Activated T-helper 2 cell treated with anti-CD3 and anti-CD28 coated beads, Interferon-gamma antibody, Interleukin-2, Interleukin-4, amounts not matched to agents 10 μg/mL and 5 μg/mL and 100 μg/mL, durations not matched to agents 14 hours and 24 hours and 36 hours (primary cell): ENCODE measurements around the gene STK11. TPM values are rescaled to one million over a fixed set of nuclear protein-coding genes. Genes with fewer than 3 reads are reported as not detected.

Experiments
- DNase-seq: peaks from one replicate; pipeline ENCODE4 v3.0.0; 2021; ENCODE audit warnings: low spot score
- H3K27ac Mint-ChIP-seq: one replicate; pipeline ENCODE4 v1.8.0; 2021; ENCODE audit warnings: mixed read lengths
- H3K27me3 Mint-ChIP-seq: one replicate; pipeline ENCODE4 v1.8.0; 2021; ENCODE audit warnings: low read depth, mixed read lengths
- H3K36me3 Mint-ChIP-seq: one replicate; pipeline ENCODE4 v1.8.0; 2021; ENCODE audit warnings: low read depth, mixed read lengths
- H3K4me1 Mint-ChIP-seq: one replicate; pipeline ENCODE4 v1.8.0; 2021; ENCODE audit warnings: low read depth, mixed read lengths
- H3K4me3 Mint-ChIP-seq: one replicate; pipeline ENCODE4 v1.8.0; 2021; ENCODE audit warnings: low read depth, mild to moderate bottlenecking, moderate library complexity, mixed read lengths
- H3K9me3 Mint-ChIP-seq: one replicate; pipeline ENCODE4 v1.8.0; 2021; ENCODE audit warnings: mixed read lengths
- intact Hi-C: fragments of 100-400 bp; cut with micrococcal nuclease; formaldehyde crosslinking; loops from one replicate; pipeline ENCODE4 v1.15.1; 2023
- total RNA-seq: library from RNA; stranded (reverse); gene quantifications from 2 replicates; pipeline ENCODE4 v1.2.3, GENCODE V29; 2022

Gene STK11
- total RNA-seq, 1 donor from 2014 or later = 65.7 TPM

DNA sequence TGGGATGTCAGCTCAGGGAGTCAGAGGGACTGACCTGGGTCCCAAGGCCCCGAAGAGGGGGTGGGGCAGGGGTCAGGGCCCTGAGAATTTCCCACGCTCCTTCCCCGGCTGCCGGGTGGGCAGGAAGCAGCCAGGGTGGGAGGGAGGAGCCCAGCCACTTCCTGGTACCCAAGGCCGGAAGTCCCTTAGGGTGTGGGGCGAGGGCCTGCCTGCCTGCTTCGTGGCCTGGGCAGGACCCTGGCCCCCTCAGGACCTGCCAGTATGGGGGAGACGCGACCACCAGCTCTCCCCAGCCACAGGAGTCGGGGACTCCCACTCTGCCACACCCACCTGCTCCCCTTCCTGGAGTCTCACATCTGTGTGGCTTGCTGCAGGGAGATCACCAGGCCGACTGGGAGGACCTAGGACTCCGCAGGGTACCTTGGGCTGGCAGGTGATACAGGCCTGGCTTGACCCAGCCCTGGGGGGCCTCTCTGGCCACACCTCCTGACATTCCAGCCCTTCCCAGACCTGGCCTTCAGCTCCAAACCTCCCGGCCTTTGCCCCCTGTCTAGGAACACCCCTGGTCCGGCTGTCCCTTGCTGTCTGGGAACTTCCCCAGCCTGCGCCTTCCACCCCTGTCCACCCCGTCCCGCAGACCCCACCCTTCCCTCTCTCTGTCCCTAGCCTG lies 53.8 kb downstream of the STK11 start:
- Mint-ChIP-seq H3K4me1 (peaks cover 35% of the 10 kb centered on the region), H3K36me3 (peaks cover 41% of the 10 kb centered on the region), H3K4me3 (peak overlapping the region; percentile 82), H3K27me3 (no peaks in the 10 kb centered on the region), H3K9me3 (no peaks in the 10 kb centered on the region), H3K27ac (peak overlapping the region; percentile 93)
- intact Hi-C loops = loop anchor here (1.0 kb wide), 1 partner anchor 10 kb away; the partner anchor contains the start of gene CIRBP
- DNase-seq = peak; percentile 75

DNA sequence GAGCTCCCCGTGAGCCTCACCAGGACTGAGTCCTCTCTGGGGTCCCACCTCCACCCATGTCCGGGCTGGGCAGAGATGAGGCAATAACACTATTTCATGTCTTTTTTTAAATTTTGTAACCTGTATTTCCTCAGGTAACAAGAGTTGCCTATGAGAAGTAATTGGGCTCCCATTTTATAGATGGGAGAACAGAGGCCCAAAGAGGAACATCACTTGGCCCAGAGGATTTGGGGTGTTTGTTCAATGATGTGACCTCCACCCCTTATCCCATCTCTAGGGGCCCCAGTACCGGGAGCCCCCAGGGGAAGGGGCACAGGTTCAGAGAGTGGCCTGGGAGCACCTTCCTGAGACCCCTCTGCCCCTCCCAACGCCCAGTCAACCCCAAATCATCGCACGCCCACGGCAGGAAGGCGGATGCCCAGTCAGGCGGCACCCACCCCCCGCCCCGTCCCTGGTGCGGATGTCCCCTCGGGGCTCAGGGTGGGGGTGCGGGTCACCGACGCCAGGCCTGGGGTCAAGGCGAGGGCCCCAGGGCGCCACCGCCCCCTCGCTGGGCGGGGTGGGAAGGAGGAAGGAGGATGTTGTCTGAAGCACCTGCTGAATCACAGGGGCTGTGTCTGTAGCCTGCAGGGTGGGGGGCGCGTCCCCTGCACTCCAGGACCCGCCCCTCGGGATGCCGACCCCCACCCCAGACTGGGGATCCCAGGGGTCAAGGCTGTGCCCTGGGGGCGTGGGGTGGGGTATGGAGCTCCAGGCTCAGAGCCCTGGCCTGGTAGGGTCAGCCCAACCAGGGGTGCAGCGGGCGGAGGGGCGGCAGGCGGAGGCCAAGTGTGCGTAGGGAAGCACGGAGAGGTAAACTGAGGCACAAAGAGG lies 54.5 kb downstream of the STK11 start:
- peak; percentile 46 for DNase-seq
- H3K27ac Mint-ChIP-seq = peak overlapping the region; percentile 93
- peaks cover 38% of the 10 kb centered on the region for H3K4me1 Mint-ChIP-seq
- no peaks in the 10 kb centered on the region for H3K9me3 Mint-ChIP-seq
- H3K36me3 Mint-ChIP-seq = peaks cover 34% of the 10 kb centered on the region
- H3K27me3 Mint-ChIP-seq = no peaks in the 10 kb centered on the region
- intact Hi-C loops = loop anchor here (1.0 kb wide), 2 partner anchors 9 to 11 kb away; partner anchors contain the start of gene CIRBP
- H3K4me3 Mint-ChIP-seq = peak overlapping the region; percentile 82

DNA sequence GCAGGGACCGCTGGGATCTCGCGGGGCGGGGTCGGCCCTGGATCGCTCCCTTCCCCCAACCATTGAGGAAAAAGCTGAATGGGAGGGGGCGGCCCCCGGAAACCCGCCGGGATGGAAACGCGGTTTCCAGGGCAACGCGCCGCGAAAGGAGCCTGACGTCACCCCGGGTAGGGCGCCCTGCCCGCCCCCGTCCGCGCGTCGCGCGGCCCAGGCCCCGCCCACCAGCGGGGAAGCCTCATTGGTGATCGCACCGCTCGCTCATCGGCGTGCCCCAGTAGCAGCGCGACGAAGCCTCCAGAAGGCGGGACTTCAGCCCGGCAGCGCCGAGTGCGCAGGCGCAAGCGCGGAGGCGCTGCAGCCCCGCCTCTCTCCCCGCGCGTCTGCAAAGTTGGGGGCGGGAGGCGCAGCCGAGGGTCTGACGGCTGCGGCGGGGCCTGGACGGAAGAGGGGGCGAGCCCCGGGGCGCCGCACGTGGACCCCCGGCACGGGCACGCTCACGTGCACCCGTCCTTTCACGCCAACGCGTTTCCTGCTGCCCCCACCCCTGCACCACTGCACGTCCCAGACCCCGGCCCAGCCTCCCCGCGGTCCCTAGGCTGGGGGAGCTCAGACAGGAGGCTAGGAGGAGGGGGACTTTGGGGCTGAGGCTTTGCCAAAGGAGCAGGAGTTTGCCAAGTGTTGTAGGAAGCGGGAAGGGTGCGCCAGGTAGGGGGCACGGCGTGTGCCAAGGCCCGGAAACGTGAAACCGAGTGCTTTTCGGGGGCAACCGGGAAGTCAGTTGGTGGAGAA lies 55.4 kb downstream of the STK11 start:
- Mint-ChIP-seq H3K4me3 (peak overlapping the region; percentile 88), H3K27me3 (no peaks in the 10 kb centered on the region), H3K4me1 (peaks cover 44% of the 10 kb centered on the region), H3K9me3 (no peaks in the 10 kb centered on the region), H3K27ac (peak overlapping the region; percentile 90), H3K36me3 (peaks cover 31% of the 10 kb centered on the region)
- intact Hi-C loops = loop anchor here (1.0 kb wide), 1 partner anchor 12 kb away; no protein-coding TSS in a partner anchor
- DNase-seq = peak; percentile 97

DNA sequence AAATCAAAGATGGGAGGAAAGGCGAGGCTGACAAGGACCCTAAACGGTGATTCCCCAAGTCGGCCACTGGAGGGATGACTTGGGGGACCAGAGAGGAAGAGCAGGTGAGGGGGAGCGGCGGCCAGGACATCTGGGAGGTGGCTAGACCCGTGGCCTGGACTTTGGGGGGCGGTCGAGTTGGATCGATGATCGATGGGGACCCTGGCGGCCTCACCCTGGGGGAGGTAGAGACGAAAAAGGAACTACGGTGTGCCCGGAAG lies 55.9 kb downstream of the STK11 start:
- peaks cover 44% of the 10 kb centered on the region for H3K4me1 Mint-ChIP-seq
- intact Hi-C loops = no loop called here
- no peaks in the 10 kb centered on the region for H3K9me3 Mint-ChIP-seq
- peak overlapping the region; percentile 88 for H3K4me3 Mint-ChIP-seq
- H3K27me3 Mint-ChIP-seq = no peaks in the 10 kb centered on the region
- no peak for DNase-seq
- H3K27ac Mint-ChIP-seq = peak overlapping the region; percentile 90
- peaks cover 26% of the 10 kb centered on the region for H3K36me3 Mint-ChIP-seq

DNA sequence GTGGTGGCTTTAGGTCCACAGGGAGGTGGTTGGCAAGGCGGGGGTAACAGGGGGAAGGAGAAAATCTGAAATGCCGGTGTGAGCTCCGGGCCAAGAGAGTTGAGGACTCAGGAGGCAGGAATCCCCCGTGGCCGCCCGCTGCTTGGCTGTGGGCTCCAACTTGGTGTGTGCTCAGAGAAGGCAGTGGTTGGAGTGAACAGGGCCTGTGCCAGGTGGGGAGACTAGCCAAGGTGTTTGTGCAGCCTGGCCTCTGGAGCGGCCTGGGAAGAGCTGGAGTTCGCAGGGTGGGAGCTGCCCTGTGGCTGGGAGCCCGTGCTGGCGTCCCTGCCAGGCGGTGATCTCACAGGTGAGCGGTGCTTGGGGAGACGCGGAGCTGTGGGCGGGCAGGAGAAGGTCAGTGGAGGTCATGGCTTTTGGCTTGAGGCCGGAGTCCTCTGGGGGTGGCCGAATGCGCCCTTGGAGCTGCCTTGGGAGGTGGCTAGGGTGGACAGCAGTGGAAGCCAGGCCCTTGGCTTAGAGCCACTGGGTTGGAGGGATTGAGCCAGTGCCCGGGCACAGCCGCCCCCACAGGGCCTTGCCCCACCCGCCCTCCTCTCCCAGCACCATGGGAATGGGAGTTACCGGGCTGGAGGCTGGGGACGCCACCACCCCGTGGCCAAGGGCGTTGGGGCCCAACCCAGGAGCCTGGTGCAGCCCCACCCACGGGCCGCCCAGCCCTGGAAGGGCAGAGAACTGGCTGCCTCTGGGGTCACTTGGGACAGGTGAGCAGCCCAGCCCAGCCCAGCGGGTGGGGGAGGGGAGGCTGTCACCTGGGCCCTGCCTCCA lies 56.4 kb downstream of the STK11 start:
- peak overlapping the region; percentile 90 for H3K27ac Mint-ChIP-seq
- no peaks in the 10 kb centered on the region for H3K27me3 Mint-ChIP-seq
- no peaks in the 10 kb centered on the region for H3K9me3 Mint-ChIP-seq
- no peak for DNase-seq
- H3K36me3 Mint-ChIP-seq = peaks cover 22% of the 10 kb centered on the region
- intact Hi-C loops = no loop called here
- peak overlapping the region; percentile 88 for H3K4me3 Mint-ChIP-seq
- H3K4me1 Mint-ChIP-seq = peaks cover 44% of the 10 kb centered on the region

DNA sequence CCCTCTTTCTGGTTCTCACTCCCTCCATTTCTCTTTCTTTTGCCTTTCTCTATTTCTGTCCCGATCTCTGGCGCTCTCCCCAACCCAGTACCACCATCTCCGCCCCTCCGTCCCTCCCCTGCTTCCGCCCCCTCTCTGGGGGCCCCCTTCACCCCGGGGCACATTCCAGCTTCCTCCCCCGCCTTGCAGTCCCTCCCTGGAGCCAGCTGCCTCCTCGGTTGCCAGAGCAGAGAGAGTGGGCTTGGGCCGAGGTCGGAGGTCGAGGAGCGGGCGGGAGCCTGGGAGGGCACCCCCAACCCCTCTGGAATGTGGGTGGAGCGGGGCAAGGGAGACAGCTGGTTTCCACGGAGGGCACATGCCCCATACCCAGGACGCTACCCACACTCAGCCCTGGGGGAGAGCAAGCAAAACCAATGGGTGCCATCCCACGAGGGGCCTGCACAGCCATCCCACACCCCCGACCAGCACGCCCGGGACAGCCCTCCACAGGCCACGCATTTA lies 57.1 kb downstream of the STK11 start:
- intact Hi-C loops = no loop called here
- Mint-ChIP-seq H3K27ac (no peak overlapping the region), H3K27me3 (no peaks in the 10 kb centered on the region), H3K36me3 (peaks cover 17% of the 10 kb centered on the region), H3K4me3 (peak overlapping the region; percentile 26), H3K4me1 (peaks cover 43% of the 10 kb centered on the region), H3K9me3 (no peaks in the 10 kb centered on the region)
- DNase-seq = no peak

DNA sequence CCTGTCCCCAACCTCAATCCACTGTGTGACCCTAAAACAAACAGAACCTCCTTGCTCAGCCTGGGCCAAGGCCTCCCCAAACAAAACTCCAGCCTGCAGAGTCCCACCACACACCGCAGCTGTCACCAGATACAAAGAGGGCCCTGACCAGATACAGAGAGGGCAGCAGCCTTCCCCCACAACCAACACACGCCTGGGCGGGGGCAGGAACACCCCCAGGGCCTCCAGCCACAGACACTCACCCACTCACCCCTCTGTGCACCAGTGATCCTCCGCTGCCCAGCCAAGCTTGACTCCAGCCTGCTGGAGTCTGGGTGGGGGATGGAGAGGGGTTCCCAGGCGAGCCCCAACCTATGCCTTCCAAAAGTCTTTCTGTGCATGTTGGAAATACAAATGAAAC lies 57.6 kb downstream of the STK11 start:
- H3K4me1 Mint-ChIP-seq = peaks cover 42% of the 10 kb centered on the region
- peak overlapping the region; percentile 3 for H3K4me3 Mint-ChIP-seq
- intact Hi-C loops = no loop called here
- H3K36me3 Mint-ChIP-seq = peaks cover 13% of the 10 kb centered on the region
- DNase-seq = no peak
- H3K9me3 Mint-ChIP-seq = no peaks in the 10 kb centered on the region
- no peaks in the 10 kb centered on the region for H3K27me3 Mint-ChIP-seq
- H3K27ac Mint-ChIP-seq = peak overlapping the region; percentile 15

DNA sequence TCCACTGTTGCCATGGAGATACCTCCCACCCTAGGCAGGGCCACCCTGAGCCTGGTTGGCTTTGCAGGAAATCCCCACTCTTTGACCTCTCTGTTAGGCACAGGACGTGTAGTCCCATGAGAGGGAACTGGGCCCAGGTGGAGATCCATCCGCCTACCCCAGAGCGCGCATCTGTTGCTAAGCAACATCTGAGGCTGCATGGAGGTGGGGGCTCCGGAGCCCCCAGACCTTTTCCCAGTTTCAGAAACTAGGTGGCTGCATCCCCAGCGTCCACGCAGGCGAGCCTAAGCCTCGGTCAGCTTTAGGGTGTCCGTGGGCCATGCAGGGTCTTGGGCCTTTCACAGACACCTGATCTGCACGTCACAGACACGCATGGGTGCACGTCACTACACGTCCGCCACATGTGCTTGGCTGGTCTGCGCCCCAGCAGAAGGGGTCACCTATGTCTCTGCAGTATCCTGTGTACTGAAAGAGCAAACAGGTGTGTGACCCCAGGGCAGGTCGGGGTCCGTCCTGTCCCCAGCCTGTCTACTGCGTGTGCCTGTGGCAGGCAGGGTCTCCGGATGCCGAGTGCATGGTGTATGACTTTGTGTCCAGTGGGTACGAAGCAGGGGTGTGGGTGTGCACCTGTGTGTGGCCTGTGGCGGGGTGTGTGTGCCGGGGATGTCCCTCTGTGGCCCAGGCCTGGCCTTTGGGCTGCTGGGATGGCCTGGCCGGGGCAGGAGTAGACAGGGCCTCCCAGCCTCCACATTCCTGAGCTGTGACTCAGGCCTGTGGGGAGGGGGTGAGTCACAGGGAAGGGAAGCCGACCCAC lies 59.4 kb downstream of the STK11 start:
- Mint-ChIP-seq H3K36me3 (peaks cover 3% of the 10 kb centered on the region), H3K27ac (no peak overlapping the region), H3K4me1 (peaks cover 35% of the 10 kb centered on the region), H3K9me3 (no peaks in the 10 kb centered on the region), H3K4me3 (no peak overlapping the region), H3K27me3 (no peaks in the 10 kb centered on the region)
- no peak for DNase-seq
- intact Hi-C loops = no loop called here

DNA sequence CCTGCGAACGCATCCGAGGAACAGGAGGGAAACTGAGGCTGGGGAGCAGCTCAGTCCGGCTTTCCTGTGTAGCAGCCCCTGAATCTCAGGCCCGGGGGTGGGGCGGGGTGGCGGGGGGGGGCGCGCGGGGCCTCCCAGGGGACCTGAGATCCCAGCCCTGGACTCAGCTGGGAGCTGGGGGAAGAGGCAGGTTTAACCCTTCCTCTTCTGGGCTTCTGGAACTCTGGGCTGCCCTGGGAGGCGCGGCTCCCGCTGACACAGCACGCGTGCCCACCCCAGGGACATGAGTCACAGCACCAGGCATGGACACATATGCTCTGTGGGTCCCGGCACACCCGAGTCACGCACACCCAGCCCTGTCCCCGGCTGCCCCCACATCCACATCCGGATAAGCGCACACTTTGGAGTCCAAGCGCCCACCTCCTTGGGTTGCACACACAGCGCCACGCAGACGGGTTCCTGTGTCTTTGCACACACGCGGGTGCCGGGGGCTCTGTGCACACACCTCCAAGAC lies 60.1 kb downstream of the STK11 start:
- Mint-ChIP-seq H3K27me3 (no peaks in the 10 kb centered on the region), H3K4me3 (peak overlapping the region; percentile 8), H3K4me1 (peaks cover 39% of the 10 kb centered on the region), H3K9me3 (no peaks in the 10 kb centered on the region), H3K36me3 (peaks cover 10% of the 10 kb centered on the region), H3K27ac (peak overlapping the region; percentile 17)
- intact Hi-C loops = no loop called here
- DNase-seq = no peak

DNA sequence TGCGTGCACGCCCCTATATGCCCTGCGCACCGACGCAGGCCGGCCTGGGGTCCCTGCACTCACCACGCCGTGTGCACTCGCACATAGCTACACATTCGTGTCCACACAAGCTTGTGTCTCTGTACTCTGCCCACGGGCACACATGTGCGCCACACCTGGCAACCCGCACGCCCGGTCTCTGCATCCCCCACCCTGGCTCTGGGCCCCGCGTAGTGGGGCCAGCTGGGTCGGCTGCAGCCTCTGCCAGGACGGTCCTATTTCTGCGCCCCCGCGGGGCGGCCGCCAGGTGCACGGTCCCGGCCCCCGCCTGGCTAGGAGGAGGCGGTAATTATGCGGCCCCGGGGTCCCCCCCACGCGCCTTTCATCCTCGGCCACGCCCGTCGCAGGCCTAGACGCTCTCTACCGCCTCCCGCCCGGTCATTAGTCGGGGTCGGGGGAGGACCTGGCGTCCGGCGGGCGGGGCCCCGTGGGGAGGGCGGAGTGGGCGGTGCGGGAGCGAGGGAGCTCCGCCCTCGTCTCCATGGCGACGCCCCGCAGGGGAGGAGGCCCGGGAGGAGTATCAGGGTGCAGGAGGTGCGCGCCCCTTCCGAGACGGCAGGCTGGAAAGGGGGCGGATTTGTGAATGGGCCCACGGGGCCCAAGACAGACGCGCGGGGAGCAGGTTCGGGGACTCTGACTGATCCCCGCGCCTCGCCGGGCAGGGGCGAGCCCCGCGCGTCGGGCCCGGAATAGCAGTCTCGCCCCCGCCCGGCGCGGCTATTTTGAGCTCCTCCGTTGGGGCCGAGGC lies 60.7 kb downstream of the STK11 start:
- peaks cover 42% of the 10 kb centered on the region for H3K4me1 Mint-ChIP-seq
- H3K9me3 Mint-ChIP-seq = no peaks in the 10 kb centered on the region
- peak overlapping the region; percentile 51 for H3K4me3 Mint-ChIP-seq
- H3K36me3 Mint-ChIP-seq = peaks cover 16% of the 10 kb centered on the region
- intact Hi-C loops = no loop called here
- peak overlapping the region; percentile 17 for H3K27ac Mint-ChIP-seq
- no peaks in the 10 kb centered on the region for H3K27me3 Mint-ChIP-seq
- peak; percentile 88 for DNase-seq
